COLO829 (cell line): ENCODE data around the gene PSG11.
"Not testable (repeated sequence)": the region's sequence is repeated elsewhere in the genome, so short reads cannot be mapped to it uniquely, and the experiment has no call there.

Experiments
- DNase-seq: peaks from one replicate; pipeline ENCODE4 v3.0.0; 2012; ENCODE audit warnings: low spot score

The PSG11 gene

GRCh38 chr19:43026369-43026768 is at the start of gene PSG11:
TSS of gene PSG11 (minus strand) at chr19:43026469. CDS start at chr19:43026372, 97 bp downstream.
- DNase-seq = not testable (repeated sequence)

GRCh38 chr19:43062418-43062817 is 36.1 kb upstream of the PSG11 start:
- not testable (repeated sequence) for DNase-seq

GRCh38 chr19:43061326-43061725 is 35.1 kb upstream of the PSG11 start:
- DNase-seq = not testable (repeated sequence)

DNA sequence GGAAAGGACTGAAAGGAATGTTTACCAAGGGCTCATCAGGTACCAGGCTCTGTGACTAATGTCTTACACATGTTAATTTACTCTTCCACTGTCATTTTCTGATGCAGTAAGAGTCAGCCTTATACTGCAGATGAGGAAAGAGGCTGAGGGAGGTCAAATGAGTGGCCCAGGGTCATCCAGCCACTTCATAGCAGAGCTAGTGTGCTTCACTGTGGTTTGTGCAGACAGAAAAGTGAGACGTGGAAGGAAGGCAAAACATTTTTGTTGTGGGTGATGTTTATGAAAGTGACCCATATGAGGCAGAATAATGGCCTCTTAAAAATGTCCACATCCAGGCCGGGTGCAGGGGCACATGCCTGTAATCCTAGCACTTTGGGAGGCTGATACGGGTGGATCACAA is 34.0 kb upstream of the PSG11 start:
- not testable (repeated sequence) for DNase-seq

GRCh38 chr19:43059482-43059881 is 33.2 kb upstream of the PSG11 start:
- DNase-seq = not testable (repeated sequence)

DNA sequence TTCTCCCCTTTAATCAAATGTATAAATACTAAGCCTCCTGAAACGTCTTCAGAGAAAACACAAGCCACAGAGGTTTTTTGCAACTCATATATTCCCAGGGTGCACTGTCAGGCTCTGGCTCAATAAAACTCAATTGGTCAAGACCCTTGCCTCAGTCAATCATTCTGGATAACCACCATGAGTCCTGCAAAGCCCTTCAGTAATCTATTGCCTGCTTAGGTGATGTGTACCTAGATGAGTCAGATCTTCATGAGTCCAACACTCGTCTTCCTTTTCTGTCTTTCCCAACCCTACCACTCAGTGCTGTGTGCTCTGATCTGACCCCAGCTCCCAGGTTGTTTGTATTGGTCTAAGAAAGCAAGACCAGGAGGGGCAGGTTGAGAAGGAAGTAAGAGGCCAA is 32.2 kb upstream of the PSG11 start:
- DNase-seq = not testable (repeated sequence)

DNA sequence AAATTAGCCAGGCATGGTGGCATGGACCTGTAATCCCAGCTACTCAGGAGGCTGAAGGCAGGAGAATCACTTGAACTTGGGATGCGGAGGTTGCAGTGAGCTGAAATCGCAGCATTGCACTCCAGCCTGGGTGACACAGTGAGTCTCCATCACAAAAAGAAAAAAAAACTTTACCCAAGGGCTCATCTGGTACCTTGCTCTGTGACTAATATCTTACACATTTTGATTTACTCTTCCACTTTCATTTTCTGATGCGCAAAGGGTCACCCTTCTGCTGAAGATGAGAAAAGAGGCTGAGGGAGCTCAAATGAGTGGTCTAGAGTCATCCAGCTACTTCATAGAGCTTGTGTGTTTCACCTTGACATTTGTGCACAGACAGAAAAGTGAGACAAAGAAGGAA is 21.7 kb upstream of the PSG11 start:
- DNase-seq = not testable (repeated sequence)

- not testable (repeated sequence) for DNase-seq
Observed at GRCh38 chr19:43046578-43046977, 20.3 kb upstream of the PSG11 start.

- not testable (repeated sequence) for DNase-seq
Observed at GRCh38 chr19:43043492-43044180, 17.4 kb upstream of the PSG11 start.

GRCh38 chr19:43031645-43032044 is 5.4 kb upstream of the PSG11 start:
- not testable (repeated sequence) for DNase-seq

GRCh38 chr19:43028866-43029265 is 2.6 kb upstream of the PSG11 start:
- DNase-seq = no peak

- not testable (repeated sequence) for DNase-seq
Observed at GRCh38 chr19:43027985-43028384, 1.7 kb upstream of the PSG11 start.

- not testable (repeated sequence) for DNase-seq
Observed at GRCh38 chr19:43027061-43027460, 792 bp upstream of the PSG11 start.

DNA sequence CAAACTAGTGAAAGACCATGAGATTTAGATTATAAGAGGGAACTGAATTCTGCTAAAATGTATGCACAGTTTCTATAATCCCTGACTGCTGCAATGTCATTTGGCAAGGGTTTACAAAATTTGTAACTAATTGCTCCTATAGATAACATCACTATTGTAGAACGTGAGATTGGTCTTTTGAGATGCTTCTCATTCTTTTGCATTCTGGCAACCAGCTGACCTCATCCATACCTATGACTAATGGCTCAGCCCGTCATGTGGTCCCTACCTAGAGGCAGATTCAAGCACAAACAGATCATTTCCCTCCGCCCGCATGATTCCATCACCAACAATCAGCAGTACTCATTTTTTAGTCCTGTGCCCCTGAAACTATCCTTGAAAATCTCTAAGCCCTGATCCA is 4.2 kb downstream of the PSG11 start:
- not testable (repeated sequence) for DNase-seq

DNA sequence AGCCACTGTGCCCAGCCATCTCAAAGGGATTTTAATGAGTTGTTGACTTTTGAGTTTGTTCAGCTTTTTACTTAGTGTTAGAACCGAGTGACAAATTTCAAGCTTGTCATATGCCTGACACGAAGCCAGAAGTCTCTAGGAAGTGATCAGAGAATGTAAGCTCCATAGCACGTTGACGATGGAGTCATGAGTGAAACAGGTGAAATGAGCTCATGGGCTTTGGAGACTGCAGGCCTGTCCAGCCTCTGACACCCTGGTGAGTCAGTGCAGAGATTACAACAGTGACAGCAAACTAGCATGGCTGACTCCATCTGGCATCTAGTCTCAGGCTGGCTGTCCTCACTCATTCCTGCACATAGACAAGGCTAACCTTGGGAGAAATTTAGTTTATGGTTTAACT is 4.6 kb downstream of the PSG11 start:
- not testable (repeated sequence) for DNase-seq

DNA sequence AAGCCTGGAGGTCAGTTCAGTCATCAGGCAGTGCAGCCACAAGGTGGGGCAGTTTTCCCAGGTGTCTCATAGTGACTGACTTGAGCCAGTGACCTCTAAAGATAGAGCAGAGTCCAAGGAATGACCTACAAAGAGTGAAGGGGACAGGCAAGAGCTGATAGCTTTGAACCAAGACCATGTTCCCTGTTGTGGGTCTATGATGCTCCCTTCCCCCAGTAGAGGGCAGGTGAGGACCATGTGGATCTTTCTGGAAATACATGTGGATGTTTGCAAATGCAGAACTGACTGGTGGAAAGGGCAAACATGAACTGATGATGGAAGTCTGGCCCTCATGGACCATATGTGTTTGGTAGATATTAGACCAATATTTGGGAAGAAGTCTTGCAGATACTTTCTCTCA is 6.7 kb downstream of the PSG11 start:
- DNase-seq = not testable (repeated sequence)

- not testable (repeated sequence) for DNase-seq
Observed at GRCh38 chr19:43005841-43006240, 20.4 kb downstream of the PSG11 start.

DNA sequence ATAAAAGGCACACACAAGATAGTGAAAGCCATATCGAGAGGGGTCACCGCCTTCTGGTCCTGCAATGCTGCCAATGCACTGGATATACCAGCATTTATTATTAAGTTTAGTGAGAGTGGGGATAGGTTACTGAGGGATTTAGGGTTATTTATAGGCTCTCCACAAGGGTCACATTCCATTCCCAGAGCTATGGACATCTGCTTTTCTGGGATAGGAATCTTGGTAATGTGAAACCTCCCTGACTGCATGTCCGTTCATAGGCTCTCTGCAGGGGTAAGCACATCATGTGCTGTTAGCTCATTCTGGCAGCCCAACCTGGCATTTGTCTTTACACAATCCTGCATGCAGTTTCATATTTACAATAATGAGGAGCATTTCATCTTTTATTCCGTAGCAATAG is 21.4 kb downstream of the PSG11 start:
- DNase-seq = not testable (repeated sequence)

GRCh38 chr19:43003634-43004033 is 22.6 kb downstream of the PSG11 start:
- DNase-seq = not testable (repeated sequence)

DNA sequence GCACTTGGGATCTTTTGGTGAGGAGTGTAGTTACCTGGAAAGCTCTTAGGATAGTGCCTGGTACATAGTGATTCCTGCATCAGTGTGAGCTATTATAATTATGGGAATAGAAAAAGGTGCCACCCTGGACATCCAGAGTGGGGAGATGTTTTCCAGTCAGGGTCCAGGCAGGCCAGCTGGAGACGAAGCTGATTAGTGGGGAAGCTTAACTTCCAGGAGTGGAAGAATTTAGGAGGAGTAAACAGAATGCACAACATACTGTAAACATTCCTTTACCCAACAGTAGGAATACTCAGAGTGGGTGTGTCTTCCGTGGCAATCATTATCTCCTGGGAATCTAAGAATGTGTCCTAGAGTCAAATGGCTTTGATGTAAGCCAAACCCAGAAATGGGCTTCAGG is 23.3 kb downstream of the PSG11 start:
- DNase-seq = not testable (repeated sequence)

GRCh38 chr19:42996161-42996560 is 30.1 kb downstream of the PSG11 start:
- DNase-seq = not testable (repeated sequence)

- DNase-seq = not testable (repeated sequence)
Observed at GRCh38 chr19:42992029-42992604, 34.2 kb downstream of the PSG11 start.

GRCh38 chr19:42989851-42990250 is 36.4 kb downstream of the PSG11 start:
- DNase-seq = no peak

GRCh38 chr19:42989186-42989585 is 37.1 kb downstream of the PSG11 start:
- DNase-seq = not testable (repeated sequence)
